HCT116 (cell line): ENCODE results near the gene PCLO. TPM values are rescaled to one million over a fixed set of nuclear protein-coding genes. Genes with fewer than 3 reads are reported as not detected.
"Not testable (repeated sequence)": the region's sequence is repeated elsewhere in the genome, so short reads cannot be mapped to it uniquely, and the experiment has no call there.

ENCODE experiments used
- ATAC-seq: fragments of 200-7000 bp; cut with Tn5 transposase; 2 replicates; pipeline ENCODE4 v1.9.1; 2020; ENCODE audit warnings: mild to moderate bottlenecking, moderate library complexity
- BruUV-seq: library from RNA; stranded (reverse); fragments of 400-500 nt; replicated peaks from 2 replicates; lab custom pipeline; 2021; lab: Mats Ljungman, UMichigan
- CTCF ChIA-PET: fragments of 300-600 bp; sonication (Branson Sonifier 250); formaldehyde crosslinking; loops from one replicate; lab custom pipeline; 2021; ENCODE audit warnings: antibody characterized with exemption; lab: Charles Lee
- POLR2A ChIA-PET: fragments of 300-600, 350-600 bp; sonication (Branson Sonifier 250); formaldehyde crosslinking; loops from one replicate; lab custom pipeline; 2021; ENCODE audit warnings: antibody characterized with exemption; lab: Charles Lee
- RAD21 ChIA-PET, 2 experiments: fragments of 300-600 bp; sonication (Branson Sonifier 250); formaldehyde crosslinking; loops; one replicate each; lab custom pipeline; 2023; ENCODE audit warnings: low total read pairs in 2 of 2; ENCODE audit not compliant: uncharacterized antibody in 2 of 2, unreplicated experiment in 2 of 2, low non-redundant PET in 1 of 2; lab: Charles Lee
- DNase-seq: peaks from one replicate; pipeline ENCODE4 v3.0.0-alpha.2; 2010; ENCODE audit warnings: low read depth, low spot score
- H2AFZ ChIP-seq: fragments of 200-600 bp; shearing (Covaris generic), sonication (generic); 2 replicates; pipeline ENCODE4 v1.6.1; 2017; ENCODE audit warnings: low read depth, mixed run types, mixed read lengths, antibody characterized with exemption, low read length; ENCODE audit not compliant: poor library complexity, severe bottlenecking
- H3K27ac ChIP-seq: 2 replicates; pipeline ENCODE4 v1.5.1; 2012; ENCODE audit warnings: low read depth, low read length
- H3K27me3 ChIP-seq: fragments of 200-600 bp; sonication (generic); 2 replicates; pipeline ENCODE4 v1.6.1; 2016; ENCODE audit warnings: mixed run types, low read length, mixed read lengths; ENCODE audit not compliant: insufficient read depth
- H3K36me3 ChIP-seq, 2 experiments: fragments of 200-500 bp in 1 of 2; fragments of 200-600 bp in 1 of 2; sonication (Bioruptor generic) in 1 of 2; sonication (generic) in 1 of 2; 2 replicates each; pipeline versions ENCODE4 v1.5.1 to v1.6.1; 2014 to 2016; ENCODE audit warnings: low read length in 2 of 2, inconsistent platforms in 1 of 2, mixed read lengths in 1 of 2, mixed run types in 1 of 2; ENCODE audit not compliant: insufficient read depth in 2 of 2, control insufficient read depth in 1 of 2
- H3K4me1 ChIP-seq, 2 experiments: fragments of 200-600 bp in 1 of 2; sonication (generic) in 1 of 2; 2 replicates each; pipeline versions ENCODE4 v1.5.1 to v1.6.1; 2012 to 2017; ENCODE audit warnings: low read length in 2 of 2, inconsistent platforms in 1 of 2, mild to moderate bottlenecking in 1 of 2, mixed read lengths in 1 of 2, mixed run types in 1 of 2, moderate library complexity in 1 of 2; ENCODE audit not compliant: insufficient read depth in 2 of 2, control insufficient read depth in 1 of 2
- H3K4me2 ChIP-seq: fragments of 200-600 bp; sonication (generic); 2 replicates; pipeline ENCODE4 v1.6.1; 2017; ENCODE audit warnings: mixed run types, low read length, mixed read lengths
- H3K4me3 ChIP-seq, 2 experiments: fragments of 200-600 bp in 1 of 2; sonication (generic) in 1 of 2; replicated peaks in 1 of 2; 2 replicates each; pipeline ENCODE4 v1.5.1; 2011 to 2016; ENCODE audit warnings: low read length in 2 of 2, control low read depth in 1 of 2, low read depth in 1 of 2, mild to moderate bottlenecking in 1 of 2, mixed read lengths in 1 of 2, mixed run types in 1 of 2
- H3K79me2 ChIP-seq: fragments of 200-600 bp; sonication (generic); 2 replicates; pipeline ENCODE4 v1.6.1; 2017; ENCODE audit warnings: mild to moderate bottlenecking, mixed run types, low read length, moderate library complexity, mixed read lengths; ENCODE audit not compliant: insufficient read depth
- H3K9ac ChIP-seq: fragments of 200-600 bp; sonication (generic); 2 replicates; pipeline ENCODE4 v1.6.1; 2016; ENCODE audit warnings: low read length, mixed read lengths
- H3K9me2 ChIP-seq: fragments of 200-600 bp; sonication (generic), shearing (Covaris generic); 2 replicates; pipeline ENCODE4 v1.6.1; 2017; ENCODE audit warnings: mixed run types, mild to moderate bottlenecking, moderate library complexity; ENCODE audit not compliant: insufficient read depth
- H3K9me3 ChIP-seq, 2 experiments: fragments of 200-500 bp in 1 of 2; fragments of 200-600 bp in 1 of 2; sonication (Bioruptor generic) in 1 of 2; sonication (generic) in 1 of 2; 2 replicates each; pipeline ENCODE4 v1.6.1; 2014 to 2017; ENCODE audit warnings: low read length in 2 of 2, mixed read lengths in 2 of 2, inconsistent platforms in 1 of 2, low read depth in 1 of 2, mild to moderate bottlenecking in 1 of 2, mixed run types in 1 of 2, moderate library complexity in 1 of 2; ENCODE audit not compliant: control insufficient read depth in 1 of 2, insufficient read depth in 1 of 2
- H4K20me1 ChIP-seq: fragments of 200-600 bp; sonication (generic), shearing (Covaris generic); 2 replicates; pipeline ENCODE4 v1.6.1; 2017; ENCODE audit warnings: mixed run types, mild to moderate bottlenecking, moderate library complexity; ENCODE audit not compliant: insufficient read depth
- ATF3 ChIP-seq: IDR thresholded peaks from 2 replicates; pipeline ENCODE4 v1.6.1; 2012
- CBX3 ChIP-seq: IDR thresholded peaks from 2 replicates; pipeline ENCODE4 v1.6.1; 2012; ENCODE audit warnings: low read depth
- EGR1 ChIP-seq: IDR thresholded peaks from 2 replicates; pipeline ENCODE4 v1.6.1; 2012; ENCODE audit warnings: low read depth
- ELF1 ChIP-seq: IDR thresholded peaks from 2 replicates; pipeline ENCODE4 v1.6.1; 2012; ENCODE audit warnings: low read depth, borderline replicate concordance
- EZH2 ChIP-seq: fragments of 200-600 bp; sonication (generic); IDR thresholded peaks from 2 replicates; pipeline ENCODE4 v1.6.1; 2017; ENCODE audit warnings: antibody characterized with exemption, mixed run types
- EZH2phosphoT487 ChIP-seq: fragments of 200-600 bp; IDR thresholded peaks from 2 replicates; pipeline ENCODE4 v1.6.1; 2018; ENCODE audit warnings: antibody characterized with exemption, borderline replicate concordance
- FOSL1 ChIP-seq: IDR thresholded peaks from 2 replicates; pipeline ENCODE4 v1.6.1; 2012; ENCODE audit warnings: low read depth
- JUND ChIP-seq: IDR thresholded peaks from 2 replicates; pipeline ENCODE4 v1.6.1; 2012
- POLR2A ChIP-seq: IDR thresholded peaks from 2 replicates; pipeline ENCODE4 v1.7.0; 2011; ENCODE audit warnings: borderline replicate concordance; ENCODE audit not compliant: insufficient read depth, insufficient read length; ENCODE audit errors: extremely low read depth
- POLR2AphosphoS5 ChIP-seq: IDR thresholded peaks from 2 replicates; pipeline ENCODE4 v1.6.1; 2011; ENCODE audit warnings: mild to moderate bottlenecking, low read depth, low read length, moderate library complexity
- RAD21 ChIP-seq: IDR thresholded peaks from 2 replicates; pipeline ENCODE4 v1.6.1; 2012; ENCODE audit warnings: low read depth, mild to moderate bottlenecking
- SIN3A ChIP-seq: IDR thresholded peaks from 2 replicates; pipeline ENCODE4 v1.6.1; 2012; ENCODE audit warnings: low read depth
- SRF ChIP-seq: IDR thresholded peaks from 2 replicates; pipeline ENCODE4 v1.6.1; 2012; ENCODE audit warnings: low read depth
- TCF7L2 ChIP-seq: IDR thresholded peaks from 2 replicates; pipeline ENCODE4 v1.7.0; 2011; ENCODE audit warnings: borderline replicate concordance, inconsistent platforms; ENCODE audit not compliant: insufficient read depth, insufficient read length; ENCODE audit errors: extremely low read depth
- YY1 ChIP-seq: IDR thresholded peaks from 2 replicates; pipeline ENCODE4 v1.6.1; 2011; ENCODE audit warnings: low read length, low read depth, moderate library complexity, mild to moderate bottlenecking; ENCODE audit not compliant: insufficient replicate concordance; ENCODE audit errors: extremely low read depth
- ZFX ChIP-seq: fragments of 450-650 bp; IDR thresholded peaks from 2 replicates; pipeline ENCODE4 v1.6.1; 2017
- ZNF274 ChIP-seq: fragments of 200-500 bp; sonication (Bioruptor generic); IDR thresholded peaks from 2 replicates; pipeline ENCODE4 v1.6.1; 2014; ENCODE audit warnings: mild to moderate bottlenecking, low read depth, low read length, inconsistent platforms
- intact Hi-C: fragments of 100-400 bp; cut with micrococcal nuclease; formaldehyde crosslinking; loops from 2 replicates; pipeline ENCODE4 v1.10.0; 2022
- total RNA-seq: library from RNA; stranded (reverse); gene quantifications from one replicate; pipeline ENCODE4 v1.2.1, GENCODE V29; 2021; ENCODE audit not compliant: unreplicated experiment
- TF ChIP-seq, protein P1 (sequence below): IDR thresholded peaks from 2 replicates; pipeline ENCODE4 v1.6.1; 2012
- TF ChIP-seq, protein P2 (sequence below): IDR thresholded peaks from 2 replicates; pipeline ENCODE4 v1.6.1; 2011; ENCODE audit warnings: mild to moderate bottlenecking, low read length, moderate library complexity; ENCODE audit not compliant: insufficient replicate concordance; ENCODE audit errors: extremely low read depth

The PCLO gene
- total RNA-seq, 1 experiment from 2014 or later = 2.4 TPM

DNA sequence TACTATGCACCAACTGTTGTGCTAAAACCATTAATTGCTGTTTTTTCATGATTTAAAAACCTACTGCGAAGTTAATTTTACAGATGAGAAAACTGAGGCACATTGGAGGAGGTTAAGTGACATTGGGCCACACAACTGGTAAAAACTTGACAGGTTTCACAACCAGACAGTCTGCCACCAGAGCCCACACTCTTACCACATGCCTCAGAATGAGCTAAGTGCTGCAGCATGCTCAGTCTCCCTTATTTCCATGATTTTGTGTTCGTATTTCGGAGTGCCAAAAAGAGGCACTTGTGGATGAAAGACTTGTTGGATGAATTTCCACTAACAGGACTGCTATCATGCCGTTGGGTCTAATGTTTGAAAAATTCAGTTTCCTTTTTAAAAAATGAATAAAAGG is 77.4 kb downstream of the PCLO start:
- ATAC-seq (no peak), DNase-seq (no peak)
- H3K9ac ChIP-seq = no peak overlapping the region
- no peaks in the 10 kb centered on the region for H3K27me3 ChIP-seq
- H4K20me1 ChIP-seq = no peaks in the 10 kb centered on the region
- H3K36me3 ChIP-seq = no peaks in the 10 kb centered on the region
- POLR2A ChIA-PET = no interaction called here
- RAD21 ChIA-PET = no interaction called here
- H3K4me2 ChIP-seq = no peak overlapping the region
- no peaks in the 10 kb centered on the region for H3K79me2 ChIP-seq
- CTCF ChIA-PET = no interaction called here
- H3K27ac ChIP-seq = no peak overlapping the region
- intact Hi-C loops = no loop called here
- no peaks in the 10 kb centered on the region for H3K9me3 ChIP-seq
- no peak overlapping the region for H3K4me3 ChIP-seq
- no peaks in the 10 kb centered on the region for H3K9me2 ChIP-seq
- no TSS peak for BruUV-seq
- TF ChIP-seq RAD21 = no peak
- no peak for TF ChIP-seq SIN3A
- no peak for TF ChIP-seq EGR1
- TF ChIP-seq EZH2phosphoT487 = no peak
- no peak for TF ChIP-seq POLR2AphosphoS5
- TF ChIP-seq JUND = no peak
- TF ChIP-seq, protein P1, sequence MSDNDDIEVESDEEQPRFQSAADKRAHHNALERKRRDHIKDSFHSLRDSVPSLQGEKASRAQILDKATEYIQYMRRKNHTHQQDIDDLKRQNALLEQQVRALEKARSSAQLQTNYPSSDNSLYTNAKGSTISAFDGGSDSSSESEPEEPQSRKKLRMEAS = no peak
- TF ChIP-seq ZFX = no peak
- TF ChIP-seq SRF = no peak
- TF ChIP-seq, protein P2, sequence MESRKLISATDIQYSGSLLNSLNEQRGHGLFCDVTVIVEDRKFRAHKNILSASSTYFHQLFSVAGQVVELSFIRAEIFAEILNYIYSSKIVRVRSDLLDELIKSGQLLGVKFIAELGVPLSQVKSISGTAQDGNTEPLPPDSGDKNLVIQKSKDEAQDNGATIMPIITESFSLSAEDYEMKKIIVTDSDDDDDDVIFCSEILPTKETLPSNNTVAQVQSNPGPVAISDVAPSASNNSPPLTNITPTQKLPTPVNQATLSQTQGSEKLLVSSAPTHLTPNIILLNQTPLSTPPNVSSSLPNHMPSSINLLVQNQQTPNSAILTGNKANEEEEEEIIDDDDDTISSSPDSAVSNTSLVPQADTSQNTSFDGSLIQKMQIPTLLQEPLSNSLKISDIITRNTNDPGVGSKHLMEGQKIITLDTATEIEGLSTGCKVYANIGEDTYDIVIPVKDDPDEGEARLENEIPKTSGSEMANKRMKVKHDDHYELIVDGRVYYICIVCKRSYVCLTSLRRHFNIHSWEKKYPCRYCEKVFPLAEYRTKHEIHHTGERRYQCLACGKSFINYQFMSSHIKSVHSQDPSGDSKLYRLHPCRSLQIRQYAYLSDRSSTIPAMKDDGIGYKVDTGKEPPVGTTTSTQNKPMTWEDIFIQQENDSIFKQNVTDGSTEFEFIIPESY = no peak
- no peak for TF ChIP-seq TCF7L2
- no peak for TF ChIP-seq ELF1
- TF ChIP-seq ATF3 = no peak
- no peak for TF ChIP-seq EZH2
- no peak for TF ChIP-seq FOSL1
- TF ChIP-seq CBX3 = no peak
- TF ChIP-seq ZNF274 = no peak
- no peak for TF ChIP-seq POLR2A
- TF ChIP-seq YY1 = no peak
- H2AFZ ChIP-seq = no peak overlapping the region
- H3K4me1 ChIP-seq = no peaks in the 10 kb centered on the region

DNA sequence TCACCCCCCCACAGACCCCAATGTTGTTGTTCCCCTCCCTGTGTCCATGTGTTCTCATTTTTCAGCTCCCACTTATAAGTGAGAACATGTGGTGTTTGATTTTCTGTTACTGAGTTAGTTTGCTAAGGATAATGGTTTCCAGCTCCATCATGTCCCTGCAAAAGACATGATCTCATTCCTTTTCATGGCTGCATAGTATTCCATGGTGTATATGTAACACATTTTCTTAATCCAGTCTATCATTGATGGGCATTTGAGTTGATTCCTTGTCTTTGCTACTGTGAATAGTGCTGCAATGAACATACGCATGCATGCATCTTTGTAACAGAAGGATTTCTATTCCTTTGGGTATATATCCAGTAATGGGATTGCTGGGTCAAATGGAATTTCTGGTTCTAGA is 82.8 kb downstream of the PCLO start:
- CTCF ChIA-PET, ATAC-seq, H3K4me2 ChIP-seq, H3K9ac ChIP-seq, POLR2A ChIA-PET, H3K36me3 ChIP-seq, H4K20me1 ChIP-seq, H3K9me3 ChIP-seq, RAD21 ChIA-PET, H3K4me3 ChIP-seq, H3K9me2 ChIP-seq, H3K4me1 ChIP-seq, H3K79me2 ChIP-seq, intact Hi-C loops, H3K27ac ChIP-seq, DNase-seq, H3K27me3 ChIP-seq, H2AFZ ChIP-seq, BruUV-seq: not testable (repeated sequence)
